OCI-LY1 (cell line): ENCODE results near the gene ATG9B.
A peak's percentile ranks its signal among the peaks of the same experiment; 100 is the strongest.

Experiments
- H2AFZ ChIP-seq: fragments of 200-600 bp; sonication (generic), shearing (Covaris generic); 2 replicates; pipeline ENCODE4 v1.6.0; 2014; ENCODE audit warnings: antibody characterized with exemption, mild to moderate bottlenecking, low read length
- H3F3A ChIP-seq: fragments of 200-600 bp; sonication (generic), shearing (Covaris generic); 2 replicates; pipeline ENCODE4 v1.6.0; 2014; ENCODE audit warnings: mild to moderate bottlenecking, antibody characterized with exemption, low read length, moderate library complexity; ENCODE audit not compliant: insufficient read depth
- H3K27ac ChIP-seq: fragments of 200-600 bp; sonication (generic); 2 replicates; pipeline ENCODE4 v1.5.1; 2014; ENCODE audit warnings: low read length, mixed run types, mild to moderate bottlenecking, low read depth; ENCODE audit not compliant: poor library complexity, severe bottlenecking
- H3K27me3 ChIP-seq: fragments of 200-600 bp; sonication (generic); 2 replicates; pipeline ENCODE4 v1.6.0; 2014; ENCODE audit warnings: antibody characterized with exemption, mild to moderate bottlenecking, low read length, moderate library complexity; ENCODE audit not compliant: insufficient read depth
- H3K36me3 ChIP-seq: fragments of 200-600 bp; sonication (generic); 2 replicates; pipeline ENCODE4 v1.6.1; 2014; ENCODE audit warnings: mild to moderate bottlenecking, antibody characterized with exemption, low read length, moderate library complexity, mixed read lengths; ENCODE audit not compliant: insufficient read depth
- H3K4me1 ChIP-seq: fragments of 200-600 bp; sonication (generic); 2 replicates; pipeline ENCODE4 v1.5.1; 2014; ENCODE audit warnings: mild to moderate bottlenecking, low read length, moderate library complexity; ENCODE audit not compliant: insufficient read depth, severe bottlenecking
- H3K4me2 ChIP-seq: fragments of 200-600 bp; sonication (generic), shearing (Covaris generic); 2 replicates; pipeline ENCODE4 v1.6.1; 2014; ENCODE audit warnings: low read length
- H3K4me3 ChIP-seq: fragments of 200-600 bp; sonication (generic); 2 replicates; pipeline ENCODE4 v1.5.1; 2014; ENCODE audit warnings: low read length, low read depth, mild to moderate bottlenecking, mixed read lengths; ENCODE audit not compliant: poor library complexity, severe bottlenecking
- H3K79me2 ChIP-seq: fragments of 200-600 bp; shearing (Covaris generic); 2 replicates; pipeline ENCODE4 v1.6.1; 2016; ENCODE audit warnings: mixed run types, low read length, mixed read lengths; ENCODE audit not compliant: insufficient read depth
- H3K9ac ChIP-seq: fragments of 200-600 bp; sonication (generic), shearing (Covaris generic); 2 replicates; pipeline ENCODE4 v1.6.1; 2014; ENCODE audit warnings: mild to moderate bottlenecking, low read length, mixed read lengths
- H3K9me2 ChIP-seq: fragments of 200-600 bp; sonication (generic), shearing (Covaris generic); 2 replicates; pipeline ENCODE4 v1.6.1; 2014; ENCODE audit warnings: low read depth, mild to moderate bottlenecking, low read length, mixed read lengths
- H3K9me3 ChIP-seq: fragments of 200-600 bp; shearing (Covaris generic); 2 replicates; pipeline ENCODE4 v1.6.1; 2014; ENCODE audit warnings: low read length, mixed read lengths
- H4K20me1 ChIP-seq: fragments of 200-600 bp; sonication (generic), shearing (Covaris generic); 2 replicates; pipeline ENCODE4 v1.6.0; 2016; ENCODE audit warnings: mild to moderate bottlenecking, low read length; ENCODE audit not compliant: insufficient read depth
- EZH2 ChIP-seq: fragments of 200-600 bp; sonication (generic), shearing (Covaris generic); IDR thresholded peaks from 2 replicates; pipeline ENCODE4 v1.8.0; 2017; ENCODE audit warnings: borderline replicate concordance, mixed run types, mild to moderate bottlenecking, antibody characterized with exemption, low read length, moderate library complexity, mixed read lengths
- TF ChIP-seq, protein P1 (sequence below): fragments of 200-600 bp; sonication (generic), shearing (Covaris generic); IDR thresholded peaks from 2 replicates; pipeline ENCODE4 v1.5.1; 2017; ENCODE audit warnings: mild to moderate bottlenecking, antibody characterized with exemption, low read length, moderate library complexity, mixed read lengths

The ATG9B gene

DNA sequence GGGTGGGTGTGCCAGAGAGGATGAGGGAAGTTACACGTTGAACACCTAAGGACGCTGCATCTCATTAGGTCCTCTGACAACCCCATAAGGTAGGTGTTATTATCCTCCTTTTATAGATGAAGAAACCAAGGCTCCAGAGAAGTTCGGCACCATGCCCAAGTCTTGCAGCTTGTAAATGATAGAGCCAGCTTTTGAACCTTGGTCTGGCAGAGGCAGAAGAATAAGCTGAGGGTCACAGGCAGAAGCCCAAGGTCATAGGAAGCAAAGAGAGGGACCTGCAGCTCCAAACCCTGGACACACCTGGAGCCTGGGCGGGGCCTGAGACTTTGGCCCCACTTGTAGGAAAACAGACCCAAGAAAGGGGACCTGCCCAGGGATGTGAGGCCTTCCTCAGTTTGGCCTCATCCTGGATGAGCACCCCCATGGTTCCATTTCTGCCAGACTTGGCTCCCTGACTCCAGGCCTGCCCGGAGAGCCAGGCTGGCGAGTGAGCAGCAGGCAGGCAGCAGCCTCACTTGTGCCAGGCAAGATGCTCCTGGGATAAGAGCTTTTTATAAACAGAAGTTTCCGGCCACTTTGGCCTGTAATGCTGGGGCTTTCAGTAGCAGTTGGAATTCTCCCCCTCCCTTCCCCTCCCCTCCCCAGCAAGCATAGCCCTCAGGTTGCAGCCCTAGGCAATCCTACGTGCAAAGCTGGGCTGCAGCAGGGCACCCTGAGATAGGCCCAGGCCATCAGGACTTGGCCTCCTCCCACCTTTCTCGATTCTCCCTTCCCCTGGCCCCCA lies 48.6 kb downstream of the ATG9B start:
- Histone ChIP-seq H2AFZ (no peak overlapping the region), H3K79me2 (no peaks in the 10 kb centered on the region), H3K4me1 (peaks cover 54% of the 10 kb centered on the region), H3K4me3 (peak overlapping the region; percentile 61), H3K27me3 (0 out of 2 replicates have a peak, but pooled peaks cover 4% of the 10 kb centered on the region), H3K27ac (peak overlapping the region; percentile 77), H3K9me2 (no peaks in the 10 kb centered on the region), H3K36me3 (no peaks in the 10 kb centered on the region), H3F3A (no peaks in the 10 kb centered on the region), H4K20me1 (no peaks in the 10 kb centered on the region), H3K4me2 (peak overlapping the region; percentile 86), H3K9me3 (no peaks in the 10 kb centered on the region), H3K9ac (peak overlapping the region; percentile 79)
- TF ChIP-seq EZH2 = no peak
- TF ChIP-seq, protein P1, sequence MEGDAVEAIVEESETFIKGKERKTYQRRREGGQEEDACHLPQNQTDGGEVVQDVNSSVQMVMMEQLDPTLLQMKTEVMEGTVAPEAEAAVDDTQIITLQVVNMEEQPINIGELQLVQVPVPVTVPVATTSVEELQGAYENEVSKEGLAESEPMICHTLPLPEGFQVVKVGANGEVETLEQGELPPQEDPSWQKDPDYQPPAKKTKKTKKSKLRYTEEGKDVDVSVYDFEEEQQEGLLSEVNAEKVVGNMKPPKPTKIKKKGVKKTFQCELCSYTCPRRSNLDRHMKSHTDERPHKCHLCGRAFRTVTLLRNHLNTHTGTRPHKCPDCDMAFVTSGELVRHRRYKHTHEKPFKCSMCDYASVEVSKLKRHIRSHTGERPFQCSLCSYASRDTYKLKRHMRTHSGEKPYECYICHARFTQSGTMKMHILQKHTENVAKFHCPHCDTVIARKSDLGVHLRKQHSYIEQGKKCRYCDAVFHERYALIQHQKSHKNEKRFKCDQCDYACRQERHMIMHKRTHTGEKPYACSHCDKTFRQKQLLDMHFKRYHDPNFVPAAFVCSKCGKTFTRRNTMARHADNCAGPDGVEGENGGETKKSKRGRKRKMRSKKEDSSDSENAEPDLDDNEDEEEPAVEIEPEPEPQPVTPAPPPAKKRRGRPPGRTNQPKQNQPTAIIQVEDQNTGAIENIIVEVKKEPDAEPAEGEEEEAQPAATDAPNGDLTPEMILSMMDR = no peak

GRCh38 chr7:150974468-150975391 lies 49.6 kb downstream of the ATG9B start:
- Histone ChIP-seq H3K27ac (peak overlapping the region; percentile 77), H3K9me2 (no peaks in the 10 kb centered on the region), H3F3A (no peaks in the 10 kb centered on the region), H2AFZ (no peak overlapping the region), H4K20me1 (no peaks in the 10 kb centered on the region), H3K36me3 (no peaks in the 10 kb centered on the region), H3K4me1 (peaks cover 54% of the 10 kb centered on the region), H3K79me2 (no peaks in the 10 kb centered on the region), H3K9ac (peak overlapping the region; percentile 79), H3K4me3 (peak overlapping the region; percentile 61), H3K27me3 (no peaks in the 10 kb centered on the region), H3K9me3 (no peaks in the 10 kb centered on the region), H3K4me2 (peak overlapping the region; percentile 86)
- no peak for TF ChIP-seq EZH2
- TF ChIP-seq, protein P1 = peak; percentile 51

DNA sequence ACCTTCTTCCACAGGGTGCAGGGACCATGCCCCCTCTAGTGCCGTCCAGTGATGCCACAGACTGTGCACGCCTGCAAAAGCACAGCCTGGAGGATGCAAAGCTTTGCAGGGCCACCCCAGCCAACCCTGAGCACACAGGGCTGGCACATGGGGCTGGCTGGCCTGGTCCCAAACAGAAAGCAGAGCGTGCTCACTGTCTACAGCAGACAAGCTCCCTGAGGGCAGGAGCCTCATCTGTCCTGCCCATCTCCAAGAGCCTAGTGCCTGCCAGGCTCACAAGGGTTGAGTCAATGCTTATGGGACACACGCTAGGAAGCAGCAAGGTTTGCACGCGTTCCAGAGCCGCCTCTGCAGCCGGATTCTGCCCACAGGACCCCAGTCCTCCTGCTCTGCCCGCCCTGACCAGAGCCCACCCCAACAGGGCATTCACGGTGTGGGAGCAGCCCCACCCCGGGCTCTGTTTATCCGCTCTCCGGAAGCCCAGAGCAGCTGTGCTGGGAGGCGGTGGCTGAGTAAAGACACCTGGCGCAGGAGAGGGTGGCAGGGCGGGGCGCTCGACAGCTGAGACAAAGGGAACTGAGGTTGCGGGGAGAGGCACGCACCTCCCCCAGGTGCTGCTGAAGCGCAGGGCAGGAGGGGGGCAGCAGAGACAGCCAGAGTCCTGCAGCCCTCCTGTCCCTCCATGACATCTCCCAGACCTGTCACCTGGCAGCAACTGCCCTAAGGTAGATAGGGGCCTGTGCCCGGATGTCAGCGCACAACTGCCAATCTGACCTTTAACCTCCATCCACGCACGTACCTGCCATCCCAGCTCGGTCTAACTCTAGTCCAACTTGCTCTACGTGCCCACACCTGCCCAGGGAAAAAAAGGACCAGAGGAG lies 50.5 kb downstream of the ATG9B start:
- H3K4me3 ChIP-seq = peak overlapping the region; percentile 61
- no peaks in the 10 kb centered on the region for H3K27me3 ChIP-seq
- TF ChIP-seq, protein P1 = no peak
- no peak for TF ChIP-seq EZH2
- no peaks in the 10 kb centered on the region for H4K20me1 ChIP-seq
- H3K4me1 ChIP-seq = peaks cover 49% of the 10 kb centered on the region
- no peaks in the 10 kb centered on the region for H3K79me2 ChIP-seq
- peak overlapping the region; percentile 86 for H3K4me2 ChIP-seq
- H2AFZ ChIP-seq = no peak overlapping the region
- no peaks in the 10 kb centered on the region for H3K9me3 ChIP-seq
- peak overlapping the region; percentile 26; the same call in 1 of the 2 replicates for H3K9ac ChIP-seq
- no peaks in the 10 kb centered on the region for H3F3A ChIP-seq
- H3K36me3 ChIP-seq = no peaks in the 10 kb centered on the region
- H3K27ac ChIP-seq = peak overlapping the region; percentile 75
- no peaks in the 10 kb centered on the region for H3K9me2 ChIP-seq
